ENCODE measurements around the gene LAMC2. TPM values are rescaled to one million over a fixed set of nuclear protein-coding genes. Genes with fewer than 3 reads are reported as not detected.

The LAMC2 gene
- total and polyA plus RNA-seq, 2 of the 8 experiments (the other 6 are each of a cell fraction or from before 2014, with no cell fraction given): 4.6 to 12.9 TPM

GRCh38 chr1:183281039-183281438 is 95.0 kb downstream of the LAMC2 start:
- Histone ChIP-seq H2BK12ac (ENCODE audit: low read depth, low read length) (no peak overlapping the region; the same call in 1 of the 2 replicates), H4K91ac (replicated peaks; ENCODE audit: insufficient read length, low read length) (no peak overlapping the region), H4K20me1 (replicated peaks in 1 of 2; ENCODE audit: control insufficient read depth in 1 of 2, insufficient read depth in 2 of 2, low read length in 2 of 2) (no peaks in the 10 kb centered on the region), H3K4me1 (replicated peaks in 1 of 4; ENCODE audit: control insufficient read depth in 3 of 4, insufficient read depth in 4 of 4, low read length in 3 of 4) (peaks cover 14 to 23% (median 18%) of the 10 kb centered on the region in 4 experiments), H3K9me3 (ENCODE audit: insufficient read depth in 2 of 2, low read depth in 1 of 2, low read length in 1 of 2) (no peaks in the 10 kb centered on the region), H3K79me2 (ENCODE audit: control insufficient read depth in 1 of 2, insufficient read depth in 2 of 2, low read length in 2 of 2) (no peaks in the 10 kb centered on the region), H2BK20ac (ENCODE audit: low read length) (no peak overlapping the region), H2AFZ (ENCODE audit: low read length) (no peak overlapping the region), H3K36me3 (ENCODE audit: control insufficient read depth in 2 of 4, insufficient read depth in 4 of 4, low read length in 3 of 4) (no peaks in the 10 kb centered on the region), H2BK120ac (replicated peaks; ENCODE audit: low read depth, low read length) (no peak overlapping the region), H4K5ac (ENCODE audit: insufficient read length, low read depth, low read length) (no peak overlapping the region), H4K8ac (ENCODE audit: extremely low read depth, insufficient read depth, low read length) (no peak overlapping the region), H3K56ac (replicated peaks; ENCODE audit: insufficient read length, low read depth, low read length) (no peak overlapping the region), H3K4ac (replicated peaks; ENCODE audit: insufficient read length, low read depth, low read length) (no peak overlapping the region), H3K23me2 (ENCODE audit: low read depth, low read length) (no peaks in the 10 kb centered on the region), H3K4me2 (ENCODE audit: insufficient read depth in 1 of 2, low read depth in 2 of 2, low read length in 2 of 2) (no peak overlapping the region), H2AK5ac (ENCODE audit: low read depth, low read length) (no peak overlapping the region), H3K23ac (ENCODE audit: insufficient read length) (no peak overlapping the region), H2BK5ac (ENCODE audit: low read depth, low read length) (no peak overlapping the region), H3K14ac (ENCODE audit: insufficient read length) (no peak overlapping the region), H2BK15ac (ENCODE audit: low read length) (peak overlapping the region; percentile 35; the same call in 1 of the 2 replicates), H3K27me3 (replicated peaks in 1 of 4; ENCODE audit: control insufficient read depth in 3 of 4, extremely low read depth in 1 of 4, insufficient read depth in 3 of 4, low read length in 3 of 4) (no peaks in the 10 kb centered on the region), H3K4me3 (ENCODE audit: extremely low read depth in 1 of 4, insufficient read depth in 2 of 4, low read depth in 3 of 4, low read length in 4 of 4) (no peak overlapping the region), H3K18ac (ENCODE audit: extremely low read depth, low read length) (no peak overlapping the region), H3K79me1 (ENCODE audit: low read depth, low read length) (no peaks in the 10 kb centered on the region), H3K27ac (ENCODE audit: low read depth, low read length) (no peak overlapping the region), H3K9ac (replicated peaks in 1 of 4; ENCODE audit: extremely low read depth in 1 of 4, low read depth in 3 of 4, low read length in 3 of 4) (no peak overlapping the region)
- 100% methylated on average over 2 of the region's 2 CpGs; no CpG with 5 or more reads in 1 of the 2 experiments for WGBS, 2 experiments (ENCODE audit: extremely low coverage in 1 of 2, insufficient coverage in 1 of 2, insufficient read length in 1 of 2, insufficient replicate concordance in 2 of 2, low coverage in 1 of 2, low lambda C conversion rate in 2 of 2, missing lambda C conversion rate in 1 of 2)
- CTCF ChIA-PET (ENCODE audit: partially characterized antibody): interaction anchor here (0.7 to 6.8 kb wide), 35 partner anchors 7 to 404 kb away, joined by 3 to 84 read pairs (median 4); no protein-coding TSS in a partner anchor
- no peak for FAIRE-seq
- POLR2A ChIA-PET (ENCODE audit: partially characterized antibody): no interaction called here
- DNase-seq (ENCODE audit: low read depth in 1 of 2, low spot score in 2 of 2): no peak
- TF ChIP-seq JUN (IDR thresholded peaks at IDR 0.05; ENCODE audit: low read depth, low read length) (no peak), SIX5 (IDR thresholded peaks at IDR 0.05; ENCODE audit: low read depth, low read length) (no peak), FOSL1 (IDR thresholded peaks at IDR 0.05; ENCODE audit: insufficient read depth, low read depth, low read length) (no peak), BCL11A (IDR thresholded peaks at IDR 0.05; ENCODE audit: low read depth in 2 of 2, low read length in 2 of 2) (no peak), CTCF (IDR thresholded peaks at IDR 0.05; ENCODE audit: control extremely low read depth in 1 of 3, insufficient read depth in 1 of 3, low read depth in 1 of 3, low read length in 3 of 3) (peak in 2 of 3 experiments; percentile 26 to 37; a peak in 2 of 4 replicates), NANOG (IDR thresholded peaks at IDR 0.05; ENCODE audit: insufficient read depth, low read depth, low read length, poor library complexity, severe bottlenecking) (no peak), RXRA (IDR thresholded peaks at IDR 0.05; ENCODE audit: insufficient read depth, low read depth, low read length) (no peak), TBP (IDR thresholded peaks at IDR 0.05; ENCODE audit: low read depth, low read length) (no peak), ASH2L (IDR thresholded peaks at IDR 0.05; ENCODE audit: low read length) (no peak), RAD21 (IDR thresholded peaks at IDR 0.05 in 1 of 2, conservative IDR thresholded peaks at IDR 0.05 in 1 of 2; ENCODE audit: low read depth in 2 of 2, low read length in 2 of 2) (peak; percentile 22 to 54; a peak in 3 of 4 replicates), TAF1 (IDR thresholded peaks at IDR 0.05; ENCODE audit: low read depth, low read length) (no peak)
